DOHH2 (cell line): Measurements from ENCODE around the gene C8G.

Experiments used
- EZH2phosphoT487 ChIP-seq: fragments of 200-600 bp; sonication (generic); IDR thresholded peaks from 2 replicates; pipeline ENCODE4 v1.6.1; 2017; ENCODE audit warnings: borderline replicate concordance, mild to moderate bottlenecking, antibody characterized with exemption, low read length, moderate library complexity, mixed read lengths
- TF ChIP-seq, protein P1 (sequence below): fragments of 200-600 bp; sonication (generic); IDR thresholded peaks from one replicate; pipeline ENCODE4 v1.5.1; 2014; ENCODE audit warnings: antibody characterized with exemption, mild to moderate bottlenecking, low read depth, low read length; ENCODE audit not compliant: poor library complexity, severe bottlenecking

DNA sequence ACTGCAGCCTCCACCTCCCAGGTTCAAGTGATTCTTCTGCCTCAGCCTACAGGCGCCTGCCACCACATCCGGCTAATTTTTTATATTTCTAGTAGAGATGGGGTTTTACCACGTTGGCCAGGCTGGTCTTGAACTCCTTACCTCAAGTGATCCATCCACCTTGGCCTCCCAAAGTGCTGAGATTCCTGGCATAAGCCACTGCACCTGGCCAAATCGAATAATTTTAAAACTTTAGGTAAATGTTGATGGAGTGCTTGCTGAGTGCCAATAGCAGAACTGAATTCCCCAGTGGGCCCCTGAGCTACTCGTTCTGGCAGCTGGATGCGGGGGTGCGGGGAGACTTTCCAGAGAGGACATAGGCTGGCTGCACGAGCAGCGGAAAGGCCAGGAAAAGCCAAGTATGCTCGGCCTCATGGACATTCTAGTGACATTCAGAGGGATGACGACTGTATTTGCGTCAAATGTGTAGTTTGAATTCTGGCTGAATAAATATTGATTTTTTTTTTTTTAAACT is 41.9 kb upstream of the C8G start:
- TF ChIP-seq, protein P1, sequence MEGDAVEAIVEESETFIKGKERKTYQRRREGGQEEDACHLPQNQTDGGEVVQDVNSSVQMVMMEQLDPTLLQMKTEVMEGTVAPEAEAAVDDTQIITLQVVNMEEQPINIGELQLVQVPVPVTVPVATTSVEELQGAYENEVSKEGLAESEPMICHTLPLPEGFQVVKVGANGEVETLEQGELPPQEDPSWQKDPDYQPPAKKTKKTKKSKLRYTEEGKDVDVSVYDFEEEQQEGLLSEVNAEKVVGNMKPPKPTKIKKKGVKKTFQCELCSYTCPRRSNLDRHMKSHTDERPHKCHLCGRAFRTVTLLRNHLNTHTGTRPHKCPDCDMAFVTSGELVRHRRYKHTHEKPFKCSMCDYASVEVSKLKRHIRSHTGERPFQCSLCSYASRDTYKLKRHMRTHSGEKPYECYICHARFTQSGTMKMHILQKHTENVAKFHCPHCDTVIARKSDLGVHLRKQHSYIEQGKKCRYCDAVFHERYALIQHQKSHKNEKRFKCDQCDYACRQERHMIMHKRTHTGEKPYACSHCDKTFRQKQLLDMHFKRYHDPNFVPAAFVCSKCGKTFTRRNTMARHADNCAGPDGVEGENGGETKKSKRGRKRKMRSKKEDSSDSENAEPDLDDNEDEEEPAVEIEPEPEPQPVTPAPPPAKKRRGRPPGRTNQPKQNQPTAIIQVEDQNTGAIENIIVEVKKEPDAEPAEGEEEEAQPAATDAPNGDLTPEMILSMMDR = no peak
- TF ChIP-seq EZH2phosphoT487 = no peak
